Skeletal muscle tissue (tissue), 4 donors: ENCODE measurements around the gene CEP135. TPM values are rescaled to one million over a fixed set of nuclear protein-coding genes. Genes with fewer than 3 reads are reported as not detected.
A peak's percentile ranks its signal among the peaks of the same experiment; 100 is the strongest.

Experiments used
- H3K27ac ChIP-seq: one replicate; pipeline ENCODE4 v1.7.0; 2013; ENCODE audit warnings: mild to moderate bottlenecking, low read depth, low read length, inconsistent platforms
- H3K27me3 ChIP-seq, 3 donors: one replicate each; pipeline ENCODE4 v1.7.0; 2013; ENCODE audit warnings: low read length in 3 of 3; ENCODE audit not compliant: control insufficient read depth in 3 of 3, insufficient read depth in 3 of 3
- H3K36me3 ChIP-seq, 3 donors: one replicate each; pipeline ENCODE4 v1.7.0; 2013; ENCODE audit warnings: low read length in 3 of 3; ENCODE audit not compliant: control insufficient read depth in 3 of 3, insufficient read depth in 3 of 3
- H3K4me1 ChIP-seq, 3 donors: one replicate each; pipeline ENCODE4 v1.7.0; 2013; ENCODE audit warnings: low read length in 3 of 3, mild to moderate bottlenecking in 3 of 3; ENCODE audit not compliant: control insufficient read depth in 3 of 3, insufficient read depth in 3 of 3
- H3K4me3 ChIP-seq, 3 donors: one replicate each; pipeline ENCODE4 v1.7.0; 2013; ENCODE audit warnings: low read length in 3 of 3
- H3K9ac ChIP-seq, 3 donors: one replicate each; pipeline ENCODE4 v1.7.0; 2013; ENCODE audit warnings: low read length in 3 of 3, mild to moderate bottlenecking in 3 of 3, moderate library complexity in 2 of 3, low read depth in 1 of 3
- H3K9me3 ChIP-seq, 3 donors: one replicate each; pipeline ENCODE4 v1.7.0; 2013; ENCODE audit warnings: low read length in 3 of 3; ENCODE audit not compliant: control insufficient read depth in 3 of 3
- total RNA-seq: library from RNA; depleted of rRNA; stranded (reverse); fragments of >200 nt; gene quantifications from one replicate; pipeline ENCODE4 v1.2.3, GENCODE V29; 2014
- donor health status: Osteomylitis.

CEP135 gene
- total RNA-seq, result 5.7 TPM

- H3K9ac ChIP-seq, result peak within 1 kb of the TSS; percentile 74 to 80 (median 76)
- H3K9me3 ChIP-seq, result no peaks in the 10 kb centered on the region
- H3K4me3 ChIP-seq, result peak within 1 kb of the TSS; percentile 85 to 90 (median 86)
- peak within 1 kb of the TSS; percentile 80 for H3K27ac ChIP-seq
- no peaks in the 10 kb centered on the region for H3K36me3 ChIP-seq
- H3K4me1 ChIP-seq, result peaks cover 5 to 15% (median 14%) of the 10 kb centered on the region in 3 donors
- peaks cover 0 to 2% (median 0%) of the 10 kb centered on the region in 3 donors for H3K27me3 ChIP-seq
Observed at GRCh38 chr4:55948726-55949481, at the start of gene CEP135. CEP135 (plus strand) TSS chr4:55948945; CDS start chr4:55952131, 3,186 bp downstream.

GRCh38 chr4:55902677-55903076 is 46.1 kb upstream of the CEP135 start:
- H3K4me3 ChIP-seq, result no peak overlapping the region
- no peak overlapping the region for H3K27ac ChIP-seq
- H3K27me3 ChIP-seq, result no peaks in the 10 kb centered on the region
- H3K36me3 ChIP-seq, result peaks cover 4 to 28% (median 12%) of the 10 kb centered on the region in 3 donors
- H3K9ac ChIP-seq, result no peak overlapping the region
- H3K9me3 ChIP-seq, result no peaks in the 10 kb centered on the region
- H3K4me1 ChIP-seq, result no peaks in the 10 kb centered on the region

- H3K9me3 ChIP-seq, result no peaks in the 10 kb centered on the region
- H3K4me1 ChIP-seq, result no peaks in the 10 kb centered on the region
- H3K4me3 ChIP-seq, result no peak overlapping the region
- peaks cover 4 to 24% (median 12%) of the 10 kb centered on the region in 3 donors for H3K36me3 ChIP-seq
- H3K27me3 ChIP-seq, result no peaks in the 10 kb centered on the region
- no peak overlapping the region for H3K27ac ChIP-seq
- no peak overlapping the region for H3K9ac ChIP-seq
Observed at GRCh38 chr4:55903577-55903976, 45.2 kb upstream of the CEP135 start.

- Histone ChIP-seq H3K27me3 (no peaks in the 10 kb centered on the region), H3K9ac (no peak overlapping the region), H3K27ac (no peak overlapping the region), H3K9me3 (no peaks in the 10 kb centered on the region), H3K36me3 (peaks cover 4 to 24% (median 11%) of the 10 kb centered on the region in 3 donors), H3K4me3 (no peak overlapping the region), H3K4me1 (no peaks in the 10 kb centered on the region)
Observed at GRCh38 chr4:55904576-55904975, 44.2 kb upstream of the CEP135 start.

GRCh38 chr4:55906323-55906722 is 42.4 kb upstream of the CEP135 start:
- Histone ChIP-seq H3K9me3 (no peaks in the 10 kb centered on the region), H3K27ac (no peak overlapping the region), H3K4me1 (no peaks in the 10 kb centered on the region), H3K27me3 (no peaks in the 10 kb centered on the region), H3K36me3 (peaks cover 4 to 18% (median 4%) of the 10 kb centered on the region in 3 donors), H3K4me3 (no peak overlapping the region), H3K9ac (no peak overlapping the region)

GRCh38 chr4:55906989-55907388 is 41.8 kb upstream of the CEP135 start:
- Histone ChIP-seq H3K36me3 (peaks cover 4 to 18% (median 4%) of the 10 kb centered on the region in 3 donors), H3K27ac (no peak overlapping the region)

GRCh38 chr4:55907469-55907868 is 41.3 kb upstream of the CEP135 start:
- Histone ChIP-seq H3K27ac (no peak overlapping the region), H3K4me1 (no peaks in the 10 kb centered on the region)

More at GRCh38 chr4:55906989-55907388, 41.8 kb upstream of the CEP135 start:
- Histone ChIP-seq H3K4me3 (no peak overlapping the region), H3K27me3 (no peaks in the 10 kb centered on the region), H3K4me1 (no peaks in the 10 kb centered on the region), H3K9ac (no peak overlapping the region), H3K9me3 (no peaks in the 10 kb centered on the region)

GRCh38 chr4:55910140-55910539 is 38.6 kb upstream of the CEP135 start:
- H3K27me3 ChIP-seq, result no peaks in the 10 kb centered on the region
- no peak overlapping the region for H3K27ac ChIP-seq
- H3K9me3 ChIP-seq, result no peaks in the 10 kb centered on the region
- no peak overlapping the region for H3K9ac ChIP-seq
- H3K4me3 ChIP-seq, result no peak overlapping the region
- no peaks in the 10 kb centered on the region for H3K4me1 ChIP-seq
- peaks cover 0 to 4% (median 4%) of the 10 kb centered on the region in 3 donors for H3K36me3 ChIP-seq

More at GRCh38 chr4:55907469-55907868, 41.3 kb upstream of the CEP135 start:
- no peaks in the 10 kb centered on the region for H3K27me3 ChIP-seq
- no peaks in the 10 kb centered on the region for H3K9me3 ChIP-seq
- no peak overlapping the region for H3K9ac ChIP-seq
- no peak overlapping the region for H3K4me3 ChIP-seq
- peaks cover 4 to 18% (median 4%) of the 10 kb centered on the region in 3 donors for H3K36me3 ChIP-seq

GRCh38 chr4:55912249-55912648 is 36.5 kb upstream of the CEP135 start:
- Histone ChIP-seq H3K27me3 (no peaks in the 10 kb centered on the region), H3K9me3 (no peaks in the 10 kb centered on the region)

GRCh38 chr4:55920571-55920970 is 28.2 kb upstream of the CEP135 start:
- no peaks in the 10 kb centered on the region for H3K36me3 ChIP-seq
- H3K27ac ChIP-seq, result no peak overlapping the region
- peaks cover 0 to 5% (median 3%) of the 10 kb centered on the region in 3 donors for H3K4me1 ChIP-seq
- H3K9ac ChIP-seq, result no peak overlapping the region
- H3K27me3 ChIP-seq, result no peaks in the 10 kb centered on the region
- H3K4me3 ChIP-seq, result peak overlapping the region in 1 of 3 donors; percentile 23
- no peaks in the 10 kb centered on the region for H3K9me3 ChIP-seq

More at GRCh38 chr4:55912249-55912648, 36.5 kb upstream of the CEP135 start:
- Histone ChIP-seq H3K27ac (no peak overlapping the region), H3K4me3 (no peak overlapping the region), H3K36me3 (no peaks in the 10 kb centered on the region), H3K4me1 (no peaks in the 10 kb centered on the region), H3K9ac (no peak overlapping the region)
